ENCODE data around the gene TLE3. TPM values are rescaled to one million over a fixed set of nuclear protein-coding genes. Genes with fewer than 3 reads are reported as not detected.

The TLE3 gene
- total RNA-seq, 2 experiments from 2014 or later = 48.8 to 53.5 TPM

- ATAC-seq (no peak), DNase-seq (no peak)
- Mint-ChIP-seq H3K9me3 (ENCODE audit: low read depth) (no peaks in the 10 kb centered on the region), H3K4me3 (no peak overlapping the region), H3K4me1 (no peaks in the 10 kb centered on the region), H3K27ac (no peak overlapping the region), H3K27me3 (no peaks in the 10 kb centered on the region), H3K36me3 (peaks cover 16% of the 10 kb centered on the region)
- CTCF ChIA-PET = no interaction called here
These were observed 50.9 kb downstream of the TLE3 start for GRCh38 chr15:70046679-70047369.

- Mint-ChIP-seq H3K4me3 (no peak overlapping the region), H3K27ac (no peak overlapping the region), H3K36me3 (peaks cover 12% of the 10 kb centered on the region), H3K4me1 (no peaks in the 10 kb centered on the region), H3K27me3 (peaks cover 6% of the 10 kb centered on the region), H3K9me3 (ENCODE audit: low read depth) (no peaks in the 10 kb centered on the region)
- CTCF ChIA-PET = no interaction called here
- no peak for DNase-seq
- no peak for ATAC-seq
These were observed 52.7 kb downstream of the TLE3 start for GRCh38 chr15:70045045-70045444.

- no peak for ATAC-seq
- H3K4me1 Mint-ChIP-seq = no peaks in the 10 kb centered on the region
These were observed 53.5 kb downstream of the TLE3 start for GRCh38 chr15:70044168-70044567.

GRCh38 chr15:70043590-70043989, 54.1 kb downstream of the TLE3 start:
- DNase-seq = no peak
- Mint-ChIP-seq H3K27me3 (peaks cover 12% of the 10 kb centered on the region), H3K36me3 (peaks cover 5% of the 10 kb centered on the region), H3K27ac (no peak overlapping the region), H3K4me3 (no peak overlapping the region), H3K4me1 (no peaks in the 10 kb centered on the region), H3K9me3 (ENCODE audit: low read depth) (no peaks in the 10 kb centered on the region)
- CTCF ChIA-PET = no interaction called here
- ATAC-seq = no peak

More at GRCh38 chr15:70044168-70044567, 53.5 kb downstream of the TLE3 start:
- no peak for DNase-seq
- CTCF ChIA-PET = no interaction called here
- H3K4me3 Mint-ChIP-seq = no peak overlapping the region
- peaks cover 7% of the 10 kb centered on the region for H3K27me3 Mint-ChIP-seq
- H3K9me3 Mint-ChIP-seq (ENCODE audit: low read depth) = no peaks in the 10 kb centered on the region
- peaks cover 7% of the 10 kb centered on the region for H3K36me3 Mint-ChIP-seq
- no peak overlapping the region for H3K27ac Mint-ChIP-seq

- H3K27ac Mint-ChIP-seq = no peak overlapping the region
- CTCF ChIA-PET = no interaction called here
- DNase-seq (no peak), ATAC-seq (no peak)
- no peaks in the 10 kb centered on the region for H3K4me1 Mint-ChIP-seq
- no peak overlapping the region for H3K4me3 Mint-ChIP-seq
- H3K27me3 Mint-ChIP-seq = peaks cover 16% of the 10 kb centered on the region
- H3K9me3 Mint-ChIP-seq (ENCODE audit: low read depth) = no peaks in the 10 kb centered on the region
- H3K36me3 Mint-ChIP-seq = peaks cover 5% of the 10 kb centered on the region
These were observed 55.0 kb downstream of the TLE3 start for GRCh38 chr15:70042553-70043214.

- no peaks in the 10 kb centered on the region for H3K4me1 Mint-ChIP-seq
- H3K36me3 Mint-ChIP-seq = no peaks in the 10 kb centered on the region
- CTCF ChIA-PET = interaction anchor here (1.3 kb wide), 1 partner anchor 16 kb away, joined by 3 read pairs; no protein-coding TSS in a partner anchor
- peaks cover 20% of the 10 kb centered on the region for H3K27me3 Mint-ChIP-seq
- no peak for ATAC-seq
- H3K4me3 Mint-ChIP-seq = no peak overlapping the region
- H3K9me3 Mint-ChIP-seq (ENCODE audit: low read depth) = no peaks in the 10 kb centered on the region
- no peak for DNase-seq
- no peak overlapping the region for H3K27ac Mint-ChIP-seq
These were observed 57.8 kb downstream of the TLE3 start for GRCh38 chr15:70039917-70040316.

GRCh38 chr15:70038730-70039392, 58.9 kb downstream of the TLE3 start:
- DNase-seq = no peak
- CTCF ChIA-PET = interaction anchor here (1.3 kb wide), 1 partner anchor 17 kb away, joined by 3 read pairs; no protein-coding TSS in a partner anchor
- Mint-ChIP-seq H3K4me1 (no peaks in the 10 kb centered on the region), H3K4me3 (no peak overlapping the region), H3K27ac (no peak overlapping the region), H3K9me3 (ENCODE audit: low read depth) (no peaks in the 10 kb centered on the region), H3K36me3 (no peaks in the 10 kb centered on the region), H3K27me3 (peaks cover 20% of the 10 kb centered on the region)
- no peak for ATAC-seq

- CTCF ChIA-PET = no interaction called here
- ATAC-seq (no peak), DNase-seq (no peak)
- H3K36me3 Mint-ChIP-seq = no peaks in the 10 kb centered on the region
- H3K27ac Mint-ChIP-seq = no peak overlapping the region
- no peak overlapping the region for H3K4me3 Mint-ChIP-seq
- H3K9me3 Mint-ChIP-seq (ENCODE audit: low read depth) = no peaks in the 10 kb centered on the region
- no peaks in the 10 kb centered on the region for H3K4me1 Mint-ChIP-seq
- H3K27me3 Mint-ChIP-seq = peaks cover 20% of the 10 kb centered on the region
These were observed 60.5 kb downstream of the TLE3 start for GRCh38 chr15:70037292-70037640.

- CTCF ChIA-PET = no interaction called here
- Mint-ChIP-seq H3K36me3 (no peaks in the 10 kb centered on the region), H3K27me3 (peaks cover 20% of the 10 kb centered on the region), H3K4me3 (no peak overlapping the region), H3K9me3 (ENCODE audit: low read depth) (no peaks in the 10 kb centered on the region), H3K27ac (no peak overlapping the region), H3K4me1 (no peaks in the 10 kb centered on the region)
- no peak for ATAC-seq
- no peak for DNase-seq
These were observed 61.0 kb downstream of the TLE3 start for GRCh38 chr15:70036585-70037291.

GRCh38 chr15:70035719-70036077, 62.0 kb downstream of the TLE3 start:
- Mint-ChIP-seq H3K4me3 (no peak overlapping the region), H3K27ac (no peak overlapping the region), H3K36me3 (no peaks in the 10 kb centered on the region), H3K9me3 (ENCODE audit: low read depth) (no peaks in the 10 kb centered on the region), H3K27me3 (peaks cover 17% of the 10 kb centered on the region), H3K4me1 (no peaks in the 10 kb centered on the region)
- no peak for DNase-seq
- ATAC-seq = no peak
- CTCF ChIA-PET = no interaction called here

- CTCF ChIA-PET = no interaction called here
- Mint-ChIP-seq H3K36me3 (no peaks in the 10 kb centered on the region), H3K9me3 (ENCODE audit: low read depth) (no peaks in the 10 kb centered on the region), H3K4me1 (no peaks in the 10 kb centered on the region), H3K27me3 (peaks cover 16% of the 10 kb centered on the region), H3K4me3 (no peak overlapping the region), H3K27ac (no peak overlapping the region)
- DNase-seq (no peak), ATAC-seq (no peak)
These were observed 62.5 kb downstream of the TLE3 start for GRCh38 chr15:70035051-70035718.

GRCh38 chr15:70034596-70034995, 63.1 kb downstream of the TLE3 start:
- Mint-ChIP-seq H3K4me3 (no peak overlapping the region), H3K27ac (no peak overlapping the region), H3K9me3 (ENCODE audit: low read depth) (no peaks in the 10 kb centered on the region), H3K4me1 (no peaks in the 10 kb centered on the region), H3K36me3 (no peaks in the 10 kb centered on the region), H3K27me3 (peaks cover 12% of the 10 kb centered on the region)
- ATAC-seq = no peak
- CTCF ChIA-PET = no interaction called here
- DNase-seq = no peak

GRCh38 chr15:70034141-70034540, 63.6 kb downstream of the TLE3 start:
- no peaks in the 10 kb centered on the region for H3K9me3 Mint-ChIP-seq (ENCODE audit: low read depth)
- peaks cover 12% of the 10 kb centered on the region for H3K27me3 Mint-ChIP-seq
- ATAC-seq (no peak), DNase-seq (no peak)
- no peaks in the 10 kb centered on the region for H3K4me1 Mint-ChIP-seq
- no peaks in the 10 kb centered on the region for H3K36me3 Mint-ChIP-seq
- H3K27ac Mint-ChIP-seq = no peak overlapping the region
- no peak overlapping the region for H3K4me3 Mint-ChIP-seq
- CTCF ChIA-PET = no interaction called here
